COR-L47 (cell line): Measurements from ENCODE around the gene SGPP1.
"Not testable (repeated sequence)": the region's sequence is repeated elsewhere in the genome, so short reads cannot be mapped to it uniquely, and the experiment has no call there.

ENCODE experiments used
- DNase-seq: peaks from one replicate; lab custom pipeline; 2025; lab: John Stamatoyannopoulos, UW

Gene SGPP1

GRCh38 chr14:63636094-63636635 lies 91.7 kb downstream of the SGPP1 start:
- not testable (repeated sequence) for DNase-seq
